GM18858 (cell line): ENCODE results near the gene XYLT2.
"Not testable (repeated sequence)": the region's sequence is repeated elsewhere in the genome, so short reads cannot be mapped to it uniquely, and the experiment has no call there.

ENCODE experiments used
- ATAC-seq: cut with Tn5 transposase; IDR thresholded peaks from one replicate; pipeline ENCODE4 v1.9.1; 2021; ENCODE audit not compliant: unreplicated experiment

The XYLT2 gene

DNA sequence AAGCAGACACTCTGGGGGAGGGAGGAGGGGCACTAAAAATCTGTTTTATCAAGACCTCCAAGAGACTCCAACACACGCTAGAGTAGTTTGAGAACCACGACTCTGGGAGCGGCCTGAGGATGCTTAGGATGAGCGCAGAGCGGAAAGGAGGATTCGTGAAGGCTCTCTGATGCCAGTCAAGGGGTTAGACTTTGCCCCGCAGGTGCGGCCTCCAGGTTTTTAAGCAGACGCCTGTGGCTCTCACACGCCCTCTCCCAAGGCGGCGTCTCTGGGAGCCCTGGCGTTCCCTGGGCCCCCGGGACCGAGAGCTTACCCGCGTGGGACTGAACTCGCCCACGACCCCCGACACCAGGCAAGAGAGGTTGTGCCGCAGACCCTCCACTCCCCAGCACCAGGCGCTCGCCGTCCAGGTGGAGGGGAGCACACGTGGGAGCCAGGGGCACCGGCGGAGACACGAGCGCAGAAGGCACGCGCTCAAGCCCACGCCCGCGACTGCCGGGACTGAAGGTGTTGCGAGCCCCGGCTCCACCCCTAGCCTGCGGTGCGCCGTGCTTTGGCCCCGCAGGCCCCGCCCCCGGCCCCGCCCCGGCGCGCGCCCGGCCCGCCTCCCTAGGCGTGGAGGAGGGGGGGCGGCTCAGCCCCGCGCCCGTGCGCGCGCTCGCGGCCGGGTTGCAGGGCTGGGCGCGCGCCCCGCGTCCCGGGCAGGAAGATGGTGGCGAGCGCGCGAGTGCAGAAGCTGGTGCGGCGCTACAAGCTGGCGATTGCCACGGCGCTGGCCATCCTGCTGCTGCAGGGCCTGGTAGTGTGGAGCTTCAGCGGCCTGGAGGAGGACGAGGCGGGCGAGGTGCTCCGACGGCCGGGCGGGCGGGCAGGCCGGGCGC is at the start of gene XYLT2:
TSS of gene XYLT2 (plus strand) at position 695 of the 881 bp plus-strand sequence. CDS start at position 710, 15 bp downstream.
- peak; percentile 46 for ATAC-seq

DNA sequence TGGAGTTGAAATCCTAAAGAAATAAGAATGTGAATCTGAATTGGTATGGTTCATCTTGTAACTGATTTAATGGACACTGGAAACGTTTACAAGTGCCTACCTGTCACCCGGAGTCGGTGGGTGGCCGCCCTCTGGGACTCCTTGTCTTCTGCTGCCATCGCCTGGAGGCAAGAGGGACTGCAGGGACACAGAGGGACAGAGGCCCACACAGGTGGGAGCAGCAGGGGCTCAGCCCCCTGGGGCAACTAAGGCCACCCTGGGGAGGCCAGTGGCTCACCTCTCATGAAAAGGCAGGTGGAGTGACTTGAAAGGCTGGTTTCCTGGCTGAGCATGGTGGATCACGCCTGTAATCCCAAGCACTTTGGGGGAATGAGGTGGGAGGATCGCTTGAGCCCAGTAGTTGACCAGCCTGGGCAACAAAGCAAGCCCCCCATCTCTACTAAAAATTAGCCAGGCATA is 48.5 kb upstream of the XYLT2 start:
- ATAC-seq, result no peak

DNA sequence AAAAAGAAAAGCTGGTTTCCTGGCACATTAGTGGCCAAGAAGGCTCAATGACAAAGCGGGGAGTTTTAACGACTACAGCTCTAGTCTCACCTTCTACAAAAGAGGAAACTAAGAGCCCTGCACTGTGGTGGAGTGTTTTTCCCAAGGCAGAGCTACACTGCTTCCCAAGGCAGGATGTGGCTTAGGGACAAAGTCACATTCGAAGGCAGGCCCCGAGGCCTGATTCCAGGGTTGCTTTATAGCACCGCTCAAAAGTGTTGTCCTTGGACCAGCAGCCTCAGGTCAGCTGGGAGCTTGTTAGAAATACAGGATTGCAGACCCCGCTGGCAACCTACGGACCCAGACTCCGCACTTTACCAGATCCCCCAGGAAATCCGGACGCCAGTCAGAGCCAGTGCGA is 47.9 kb upstream of the XYLT2 start:
- no peak for ATAC-seq

DNA sequence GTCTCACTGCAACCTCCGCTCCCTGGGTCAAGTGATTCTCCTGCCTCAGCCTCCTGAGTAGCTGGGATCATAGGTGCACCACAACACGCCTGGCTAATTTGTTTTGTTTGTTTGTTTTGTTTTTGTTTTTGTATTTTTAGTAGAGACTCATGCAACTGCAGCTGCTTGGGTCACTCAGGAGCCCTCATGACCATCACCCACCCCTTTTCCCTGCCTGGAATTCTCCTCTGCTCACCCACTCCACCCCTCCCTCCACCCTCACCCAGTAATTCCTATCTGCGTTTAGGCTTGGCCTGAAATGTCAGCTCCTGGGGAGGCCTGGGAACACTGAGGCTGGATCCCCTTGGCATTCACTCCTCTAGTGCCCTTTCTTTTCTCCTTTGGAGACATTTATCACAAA is 46.1 kb upstream of the XYLT2 start:
- no peak for ATAC-seq

DNA sequence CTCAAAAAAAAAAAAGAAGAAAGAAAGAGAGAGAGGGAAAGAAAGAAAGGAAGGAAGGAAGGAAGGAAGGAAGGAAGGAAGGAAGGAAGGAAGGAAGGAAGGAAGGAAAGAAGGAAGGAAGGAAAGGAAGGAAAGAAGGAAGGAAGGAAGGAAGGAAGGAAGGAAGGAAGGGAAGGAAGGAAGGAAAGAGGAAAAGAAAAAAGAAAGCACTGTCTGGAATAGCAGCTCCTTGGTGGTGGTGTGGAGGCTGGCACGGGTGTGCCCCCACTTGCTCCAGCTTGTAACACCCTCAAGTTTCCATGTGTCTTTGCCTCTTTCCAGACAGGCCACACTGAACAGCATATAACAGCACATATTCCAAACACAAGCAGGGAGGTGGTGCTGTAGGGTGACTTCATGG is 45.1 kb upstream of the XYLT2 start:
- not testable (repeated sequence) for ATAC-seq

DNA sequence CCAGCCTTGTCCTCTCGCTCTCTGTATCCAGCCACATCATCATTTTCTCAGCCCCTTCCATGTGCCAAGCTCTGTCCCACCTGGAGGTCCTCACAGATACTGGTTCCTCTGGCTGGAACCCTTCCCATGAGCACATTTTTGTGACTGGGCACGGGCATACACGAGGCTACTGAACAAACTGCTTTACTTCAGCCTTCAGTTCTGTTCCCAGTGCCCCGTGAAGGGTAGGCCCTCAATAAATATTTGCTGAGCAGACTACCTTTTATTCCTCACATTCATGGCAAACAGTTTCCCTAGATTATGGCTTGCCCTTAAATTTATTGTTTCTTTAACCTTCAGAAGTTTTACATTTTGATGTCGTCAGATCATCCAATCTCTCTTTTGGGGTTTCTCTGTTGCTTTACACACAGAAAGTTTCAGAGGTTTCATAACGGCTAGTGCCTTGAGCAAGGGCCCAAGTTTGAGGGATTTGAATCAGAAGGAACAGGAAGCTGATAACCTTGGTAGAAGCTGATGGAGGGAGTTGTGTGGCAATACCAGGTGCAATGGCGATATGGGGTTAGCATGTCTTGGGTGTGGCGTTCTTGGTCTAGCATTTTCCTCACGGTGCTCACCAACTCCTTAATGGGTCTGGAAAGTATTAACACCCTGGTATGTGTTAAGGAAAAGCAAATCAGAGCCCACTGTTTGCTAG is 43.9 kb upstream of the XYLT2 start:
- ATAC-seq, result no peak

DNA sequence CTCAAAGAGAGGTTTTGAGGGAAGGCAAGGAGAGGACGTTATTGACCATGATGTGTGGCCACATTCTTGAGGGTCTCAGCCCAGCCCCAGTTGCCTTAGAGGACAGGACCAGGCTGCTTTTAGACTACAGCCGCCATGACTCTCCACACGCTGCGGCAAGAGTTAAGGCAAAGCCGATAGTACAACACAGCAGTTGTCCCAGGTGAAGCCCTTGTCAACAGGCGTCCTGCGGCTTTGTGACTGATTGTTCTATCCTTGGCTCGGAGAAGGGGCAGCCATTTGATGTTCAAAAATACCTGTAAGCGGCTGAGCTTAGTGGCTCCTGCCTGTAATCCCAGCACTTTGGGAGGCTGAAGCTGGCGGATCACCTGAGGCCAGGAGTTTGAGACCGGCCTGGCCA is 42.9 kb upstream of the XYLT2 start:
- no peak for ATAC-seq

DNA sequence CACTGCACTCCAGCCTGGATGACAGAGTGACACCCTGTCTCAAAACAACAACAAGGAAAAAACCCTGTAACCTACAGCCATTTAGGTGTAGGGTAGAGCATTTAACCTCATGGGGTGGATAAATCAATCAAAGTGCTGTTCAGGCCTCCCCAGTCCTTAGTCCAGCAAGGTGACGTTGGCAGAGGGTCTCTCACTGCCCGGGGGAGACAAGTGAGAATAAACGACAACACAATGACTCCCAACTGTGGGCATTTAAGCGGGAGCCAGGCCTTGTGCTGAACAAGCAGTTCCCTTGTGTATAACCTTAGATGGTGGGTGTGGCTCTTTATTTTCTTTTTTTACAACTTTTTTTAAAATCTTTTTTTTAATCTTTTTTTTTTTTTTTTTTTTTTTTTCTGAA is 42.3 kb upstream of the XYLT2 start:
- no peak for ATAC-seq

DNA sequence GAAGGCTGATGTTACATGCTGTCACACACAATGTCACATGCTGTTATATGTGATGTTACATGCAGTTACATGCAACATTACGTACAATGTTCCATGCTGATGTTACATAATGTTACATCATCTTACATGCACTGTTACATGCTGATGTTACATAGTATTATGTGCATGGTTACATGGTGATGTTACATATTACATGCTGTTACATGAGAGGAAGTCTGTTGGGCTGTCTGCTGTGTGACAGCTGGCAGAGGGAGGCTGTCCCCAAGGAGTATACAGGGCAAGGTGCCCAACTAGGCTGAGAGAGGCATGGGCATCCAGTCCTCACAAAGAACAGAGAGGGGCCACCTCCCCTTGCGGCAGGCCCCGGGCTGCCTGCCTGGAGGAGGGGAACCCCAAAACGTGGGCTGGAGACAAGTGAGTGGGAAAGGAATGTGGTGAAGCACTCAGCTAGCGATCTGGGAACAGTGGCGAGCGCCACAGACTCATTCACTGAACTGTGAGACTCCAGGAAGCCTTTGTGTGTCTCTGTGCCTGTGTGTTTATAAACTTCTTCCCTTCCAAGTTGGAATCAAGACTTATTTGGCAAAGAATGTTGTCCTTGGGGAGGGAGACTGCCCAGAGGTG is 41.0 kb upstream of the XYLT2 start:
- ATAC-seq, result no peak

DNA sequence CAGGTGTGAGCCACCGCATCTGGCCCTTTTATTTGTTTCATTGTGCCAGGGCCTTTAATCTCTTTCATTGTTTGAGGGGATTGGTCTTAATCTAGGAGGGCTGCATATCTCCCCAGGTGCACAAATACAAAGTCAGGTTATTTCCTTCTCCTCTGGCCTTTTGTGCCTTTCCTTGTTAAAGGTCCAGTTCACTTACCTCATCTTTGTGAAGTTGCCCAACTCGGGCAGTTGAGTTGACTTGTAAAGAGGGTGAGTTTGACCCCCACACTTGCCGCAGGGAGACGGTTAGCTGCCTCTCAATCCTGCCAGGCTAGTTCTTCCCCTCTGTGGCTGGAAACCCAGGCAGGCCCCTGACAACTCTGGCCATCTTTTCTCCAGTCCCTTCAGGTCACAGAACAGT is 38.3 kb upstream of the XYLT2 start:
- no peak for ATAC-seq

DNA sequence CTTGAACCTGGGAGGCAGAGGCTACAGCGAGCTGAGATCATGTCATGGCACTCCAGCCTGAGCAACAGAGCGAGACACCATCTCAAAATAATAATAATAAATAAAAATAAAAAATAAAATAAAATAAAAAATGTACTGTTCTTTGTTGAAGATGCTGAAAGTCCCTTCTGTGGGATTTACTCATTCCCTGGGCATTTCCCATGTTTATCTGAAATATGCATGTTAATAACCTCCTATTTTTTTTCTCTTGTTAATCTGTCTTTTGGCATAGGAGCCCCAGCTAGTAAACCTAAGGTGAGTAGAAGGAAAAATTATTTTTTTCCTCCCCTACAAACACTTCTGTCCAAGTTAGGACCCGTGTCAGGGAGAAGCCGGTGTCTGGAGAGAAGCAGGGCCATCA is 37.3 kb upstream of the XYLT2 start:
- ATAC-seq, result no peak

DNA sequence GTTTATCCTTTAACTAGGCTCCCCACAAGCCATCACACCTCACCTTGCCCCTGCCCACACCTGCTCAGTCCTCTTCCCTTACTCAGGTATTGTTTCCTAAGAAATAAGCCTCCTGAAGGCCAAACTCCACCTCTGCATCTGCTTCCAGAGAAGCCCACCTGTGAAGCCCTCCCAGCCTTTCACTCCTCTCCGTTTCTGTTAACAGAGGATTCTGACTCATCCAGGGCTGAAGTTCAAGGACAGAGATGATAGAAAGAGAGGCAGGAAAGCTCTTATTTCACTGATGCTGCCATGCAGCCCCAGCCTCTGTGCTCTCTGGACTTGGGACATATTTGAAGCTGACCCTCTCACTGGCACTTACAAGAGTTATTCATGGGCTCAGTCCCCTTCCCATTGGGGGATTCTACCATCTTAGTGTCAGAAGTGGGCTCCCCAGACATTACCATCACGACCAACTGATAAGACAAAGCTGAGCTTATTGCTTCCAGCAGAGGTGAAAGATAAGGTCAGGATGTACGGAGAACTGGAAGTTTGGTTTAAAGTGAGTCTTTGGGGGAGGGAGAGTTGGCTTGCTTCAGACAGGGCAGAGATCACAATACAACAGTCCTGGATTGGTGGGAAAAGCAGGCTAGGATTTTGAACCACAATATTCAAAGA is 35.3 kb upstream of the XYLT2 start:
- ATAC-seq, result no peak

DNA sequence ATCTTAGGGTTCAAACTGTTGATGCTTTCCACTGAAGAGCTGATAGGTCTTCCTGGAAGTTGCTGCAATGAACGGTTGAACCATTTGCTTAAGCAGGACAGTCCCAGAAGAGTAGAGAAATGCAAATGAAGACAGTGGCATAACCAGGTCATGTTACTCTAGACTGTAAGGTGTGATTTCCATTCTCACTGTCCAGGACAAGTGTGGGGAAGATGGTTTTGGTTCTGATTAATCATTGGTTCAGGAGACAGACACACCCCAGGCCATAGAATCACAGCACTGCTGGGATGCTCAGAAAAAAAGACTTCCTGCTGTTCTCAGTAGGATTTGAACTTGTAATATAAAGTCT is 34.8 kb upstream of the XYLT2 start:
- ATAC-seq, result no peak

DNA sequence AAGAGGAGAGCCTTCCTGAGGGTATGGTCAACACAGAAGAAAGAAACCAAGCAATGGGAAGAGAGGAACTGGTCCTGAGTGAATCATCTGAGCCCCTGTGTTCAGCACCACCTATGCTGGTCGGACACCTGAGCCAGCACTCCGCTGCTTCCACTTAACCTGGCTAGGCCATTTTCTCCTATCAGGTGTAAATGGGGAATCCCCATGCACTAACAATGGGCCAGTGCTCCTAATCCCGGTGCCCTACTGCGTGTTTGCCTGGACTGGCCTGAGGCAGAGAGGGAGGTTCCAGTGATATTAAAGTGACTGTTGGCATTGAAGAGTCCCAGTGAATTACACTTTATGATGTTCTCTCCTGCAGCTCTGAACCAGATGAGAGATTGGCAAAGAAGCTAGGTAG is 34.4 kb upstream of the XYLT2 start:
- ATAC-seq, result no peak

DNA sequence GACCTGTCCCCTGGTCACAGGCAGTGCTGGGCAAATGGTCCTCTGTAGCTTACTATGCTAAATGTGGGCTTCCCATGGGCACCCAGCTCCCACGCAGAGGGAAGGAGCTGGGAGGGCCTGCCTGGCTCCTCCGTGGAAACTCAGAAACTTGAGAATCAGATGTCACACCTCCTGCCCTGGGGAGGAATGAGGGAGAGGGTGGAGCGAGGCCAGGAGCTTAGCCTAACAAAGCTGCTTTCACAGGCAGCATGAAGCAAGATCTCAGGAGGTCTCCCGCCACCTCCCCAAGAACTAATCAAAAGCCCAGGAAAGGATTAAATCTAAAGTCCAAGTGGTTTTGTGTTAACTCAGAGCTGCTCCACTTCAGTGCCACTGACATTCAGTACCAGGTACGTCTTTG is 33.6 kb upstream of the XYLT2 start:
- ATAC-seq, result no peak

DNA sequence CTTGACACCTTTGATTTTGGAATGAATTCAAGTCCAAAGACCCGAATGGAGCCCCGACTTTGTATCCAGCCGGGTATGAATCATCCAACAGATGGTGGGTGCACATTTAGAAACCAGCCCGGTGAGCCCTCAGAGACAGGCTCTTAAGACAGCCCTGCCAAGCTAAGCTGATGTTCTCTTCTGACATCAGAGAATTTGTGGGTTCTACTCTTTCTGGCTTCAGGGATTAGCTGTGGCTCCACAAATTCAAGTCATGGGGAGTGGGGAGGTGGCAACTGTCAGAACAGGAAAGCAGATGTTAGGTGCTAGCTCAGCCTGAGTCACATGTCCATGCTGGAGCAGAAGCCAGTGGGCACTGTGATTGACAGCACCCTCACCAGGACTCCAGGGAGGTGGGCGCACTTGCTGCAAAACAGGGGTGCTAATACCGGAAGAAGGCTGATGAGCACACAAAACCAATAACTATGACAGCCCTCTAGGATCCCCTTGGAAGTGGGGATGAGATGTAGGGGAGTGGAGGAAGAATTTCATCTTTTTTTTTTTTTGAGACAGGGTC is 31.4 kb upstream of the XYLT2 start:
- ATAC-seq, result no peak

DNA sequence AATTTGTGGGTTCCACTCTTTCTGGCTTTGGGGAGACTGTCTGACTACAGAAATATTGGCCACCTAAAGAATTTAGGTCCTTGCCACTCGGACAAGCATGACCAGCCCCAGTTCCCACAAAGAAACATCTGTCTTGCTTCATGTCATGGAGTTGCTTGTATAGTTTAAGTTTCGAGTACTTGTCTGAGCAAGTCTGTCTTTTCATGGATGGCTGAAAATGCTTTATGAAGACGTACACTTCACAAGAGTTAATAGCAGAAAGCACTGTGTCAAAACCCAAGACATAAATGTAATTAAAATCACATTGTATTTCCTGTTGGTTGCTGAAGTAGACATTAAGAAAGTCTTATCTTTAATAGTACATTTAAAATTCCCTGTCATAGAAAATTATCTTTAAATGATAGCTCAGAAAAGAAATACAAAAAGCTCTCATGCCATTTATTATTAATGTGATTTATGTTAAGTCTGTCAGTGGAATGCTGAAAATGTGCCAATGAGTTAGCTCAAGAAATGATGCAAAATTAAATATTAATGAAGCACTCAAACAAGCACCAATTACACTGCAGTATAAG is 29.8 kb upstream of the XYLT2 start:
- no peak for ATAC-seq

DNA sequence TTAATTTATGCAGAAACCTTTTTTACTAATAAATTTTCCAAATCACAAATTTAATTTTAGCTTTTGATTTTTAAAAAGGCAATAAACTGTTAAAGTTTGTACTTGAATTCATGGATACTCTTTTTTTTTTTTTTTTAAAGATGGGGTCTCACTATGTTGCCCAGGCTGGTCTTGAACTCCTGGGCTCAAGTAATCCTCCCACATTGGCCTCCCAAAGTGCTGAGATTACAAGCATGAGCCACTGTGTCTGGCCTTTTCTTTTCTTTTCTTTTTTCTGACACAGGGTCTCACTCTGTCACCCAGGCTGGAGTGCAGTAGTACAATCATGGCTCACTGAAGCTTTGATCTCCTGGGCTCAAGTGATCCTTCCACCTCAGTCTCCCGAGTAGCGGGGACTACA is 29.3 kb upstream of the XYLT2 start:
- ATAC-seq, result not testable (repeated sequence)

DNA sequence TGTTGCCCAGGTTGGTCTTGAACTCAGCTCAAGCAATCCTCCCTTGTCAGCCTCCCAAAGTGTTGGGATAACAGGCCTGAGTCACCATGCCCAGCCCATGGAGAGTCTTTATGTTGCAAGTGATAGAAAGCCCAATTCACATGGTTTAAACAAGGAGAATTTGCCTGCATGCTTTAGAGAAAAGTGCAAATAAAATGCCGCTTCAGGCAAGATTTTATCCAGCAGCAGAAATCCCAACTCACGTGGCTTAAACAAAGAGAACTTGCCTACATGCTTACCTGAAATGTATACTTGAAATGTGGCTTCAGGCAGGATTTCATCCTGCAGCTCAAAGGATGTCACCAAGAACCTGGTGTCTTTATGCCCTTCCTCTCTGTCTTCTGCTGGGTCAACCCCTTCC is 28.8 kb upstream of the XYLT2 start:
- no peak for ATAC-seq

DNA sequence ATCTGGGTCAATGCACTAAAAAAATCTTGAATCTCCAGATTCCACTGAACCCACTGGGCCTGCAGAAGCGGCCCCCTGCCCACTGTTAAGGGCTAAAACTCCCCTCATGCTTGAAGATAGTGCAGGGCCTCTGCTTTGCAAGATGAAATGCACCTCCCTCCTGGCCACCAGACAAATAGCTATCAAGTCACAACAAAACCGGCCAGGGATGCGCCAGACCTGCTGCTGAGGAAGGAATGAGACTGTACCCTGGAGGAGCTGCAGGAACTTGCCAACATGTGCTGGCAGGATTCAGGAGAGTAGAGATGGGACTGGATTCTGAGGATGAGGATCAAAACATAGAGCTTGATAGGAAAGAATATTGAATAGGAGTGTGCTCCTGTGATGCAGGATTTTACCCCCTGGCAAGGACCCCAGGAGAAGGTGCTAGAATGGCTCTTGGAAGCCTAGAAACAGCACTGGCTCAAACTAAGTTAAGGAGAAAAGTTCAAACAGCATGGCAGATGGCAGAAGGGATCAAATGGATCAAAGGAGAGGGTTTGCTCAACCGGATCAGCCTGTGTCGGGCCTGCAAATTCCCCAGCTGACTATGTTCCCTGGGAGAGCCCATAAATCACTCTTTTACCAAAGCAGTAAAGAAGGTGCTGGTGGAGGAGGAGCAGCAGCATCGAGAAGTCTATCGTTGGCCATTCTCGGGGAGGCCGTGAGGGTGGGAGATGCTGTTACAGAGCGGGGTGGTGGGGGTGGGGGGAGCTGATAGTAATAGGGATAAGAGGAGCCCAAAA is 27.2 kb upstream of the XYLT2 start:
- no peak for ATAC-seq
